CD1c-positive myeloid dendritic cell (primary cell): ENCODE measurements around the gene XNDC1N.

Experiments used
- DNase-seq: peaks from one replicate; pipeline ENCODE4 v3.0.0-alpha.2; 2016; ENCODE audit errors: extremely low spot score

The XNDC1N gene

DNA sequence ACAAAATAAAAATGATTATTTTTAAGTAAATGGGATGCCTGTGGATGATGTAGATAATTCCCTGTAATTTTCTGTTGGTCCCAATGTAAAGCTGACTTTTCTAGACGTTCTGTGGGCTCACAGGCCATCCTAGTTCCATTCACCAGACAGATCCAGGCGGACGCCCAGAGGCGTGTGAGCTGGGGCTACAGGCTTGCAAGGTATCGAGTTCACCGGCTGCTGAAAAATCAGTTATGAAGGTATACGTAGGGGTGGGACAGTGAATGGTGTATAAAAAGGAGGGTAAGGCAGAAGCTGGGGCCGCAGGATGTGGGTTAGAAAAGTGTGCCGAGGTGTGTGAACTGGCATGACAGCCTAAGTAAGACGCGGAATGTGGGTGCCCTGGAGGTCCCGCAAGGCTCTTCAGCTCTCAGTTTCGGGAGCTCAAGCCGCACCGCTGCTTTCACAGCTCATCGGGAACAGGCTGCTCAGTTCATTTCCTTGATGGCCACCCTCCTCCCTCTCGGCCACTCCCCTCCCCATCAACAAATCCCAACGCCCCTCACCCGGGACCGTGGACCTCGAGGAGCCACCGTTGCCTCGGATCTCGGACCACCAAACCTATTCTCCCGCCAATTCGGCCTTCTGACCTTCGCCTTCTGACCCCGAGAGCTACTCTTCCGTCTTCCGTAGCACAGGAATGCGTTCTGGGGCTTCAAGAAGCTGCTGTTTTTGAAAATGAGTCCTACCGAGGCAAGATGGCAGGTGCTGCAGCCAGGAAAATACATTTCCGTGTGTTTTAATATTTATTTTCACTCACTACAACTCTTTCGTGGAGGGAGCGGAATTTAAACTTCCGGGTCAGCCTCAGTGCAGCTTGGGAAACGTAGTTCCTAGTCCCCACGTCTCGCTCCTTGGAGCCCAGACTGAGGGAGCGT lies at the start of gene XNDC1N:
Gene XNDC1N (minus strand): TSS at position 775 of the 917 bp plus-strand sequence. CDS start 5,241 bp downstream, outside the sequence.
- DNase-seq: peak; percentile 90

- DNase-seq: peak; percentile 81
Observed at GRCh38 chr11:71977743-71978418, 49.5 kb upstream of the XNDC1N start.

DNA sequence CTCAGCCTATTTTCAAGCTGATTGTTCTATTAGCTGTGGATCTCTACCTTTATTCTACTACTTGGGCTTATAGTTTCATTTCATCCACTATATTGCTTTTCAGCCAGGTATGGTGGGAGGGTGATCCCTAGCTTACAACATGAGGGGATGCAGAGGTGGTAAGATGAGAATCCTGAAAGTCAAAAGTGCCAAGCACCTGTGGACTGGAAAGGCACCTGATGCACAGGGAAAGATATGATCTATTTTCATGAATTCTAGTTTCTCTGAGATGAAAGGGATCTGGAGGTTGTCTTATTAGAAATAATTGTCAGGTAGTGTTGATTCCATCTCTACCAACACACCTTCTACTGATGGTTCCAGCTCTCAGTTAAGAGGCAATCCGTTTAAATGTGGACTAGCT lies 48.7 kb upstream of the XNDC1N start:
- DNase-seq: no peak

DNA sequence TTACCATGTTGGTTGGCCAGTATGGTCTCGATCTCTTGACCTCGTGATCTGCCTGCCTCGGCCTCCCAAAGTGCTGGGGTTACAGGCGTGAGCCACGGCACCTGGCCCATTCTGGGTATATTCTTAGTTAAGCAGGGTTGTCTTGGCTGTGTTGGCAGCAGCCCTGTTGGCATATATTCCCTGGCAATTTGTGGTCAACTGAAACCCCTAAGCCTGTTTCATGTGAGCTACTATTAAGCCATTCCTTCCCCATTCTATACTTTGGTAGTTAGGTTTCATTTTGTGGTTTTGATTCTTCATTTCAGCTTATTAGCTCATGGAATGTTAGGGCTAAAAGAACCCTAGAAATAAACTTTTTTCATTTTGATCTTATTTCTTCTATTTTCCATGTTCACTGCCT lies 48.2 kb upstream of the XNDC1N start:
- no peak for DNase-seq

DNA sequence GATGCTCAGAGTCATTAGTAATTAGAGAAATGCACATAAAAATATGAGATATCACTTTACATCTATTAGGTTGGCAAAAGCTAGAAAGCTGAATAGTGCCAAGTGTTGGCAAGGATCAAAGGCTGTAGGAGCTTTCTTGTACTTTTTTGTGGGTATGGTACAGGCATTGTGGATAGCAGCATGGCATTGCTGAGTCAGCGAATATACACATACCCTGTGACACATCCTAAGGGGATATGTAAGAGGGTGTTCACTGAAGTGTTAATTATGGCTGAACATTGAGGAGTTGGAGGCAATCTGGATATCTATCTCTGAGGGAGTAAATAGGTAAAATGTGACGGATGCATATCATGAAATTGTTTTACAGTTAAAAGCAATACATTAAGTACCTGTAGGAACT lies 43.3 kb upstream of the XNDC1N start:
- DNase-seq: no peak

GRCh38 chr11:71964641-71965040 lies 36.2 kb upstream of the XNDC1N start:
- no peak for DNase-seq

DNA sequence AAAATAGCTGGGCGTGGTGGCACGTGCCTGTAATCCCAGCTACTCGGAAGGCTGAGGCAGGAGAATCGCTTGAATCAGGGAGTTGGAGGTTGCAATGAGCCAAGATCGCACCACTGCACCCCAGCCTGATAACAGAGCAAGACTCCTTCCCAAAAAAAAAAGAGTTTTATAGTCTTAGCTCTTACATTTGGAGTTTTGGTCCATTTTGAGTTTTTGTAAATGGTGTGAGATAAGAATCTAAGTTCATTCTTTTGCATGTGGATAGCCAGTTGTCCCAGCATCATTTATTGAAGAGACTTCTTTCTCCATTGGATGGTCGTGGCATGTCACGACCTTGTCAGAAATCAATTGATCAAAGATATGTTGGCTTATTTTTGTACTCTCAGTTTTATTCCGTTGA lies 35.1 kb upstream of the XNDC1N start:
- no peak for DNase-seq

GRCh38 chr11:71962428-71963038 lies 34.1 kb upstream of the XNDC1N start:
- peak; percentile 79 for DNase-seq

GRCh38 chr11:71955898-71956456 lies 27.6 kb upstream of the XNDC1N start:
- DNase-seq: no peak

DNA sequence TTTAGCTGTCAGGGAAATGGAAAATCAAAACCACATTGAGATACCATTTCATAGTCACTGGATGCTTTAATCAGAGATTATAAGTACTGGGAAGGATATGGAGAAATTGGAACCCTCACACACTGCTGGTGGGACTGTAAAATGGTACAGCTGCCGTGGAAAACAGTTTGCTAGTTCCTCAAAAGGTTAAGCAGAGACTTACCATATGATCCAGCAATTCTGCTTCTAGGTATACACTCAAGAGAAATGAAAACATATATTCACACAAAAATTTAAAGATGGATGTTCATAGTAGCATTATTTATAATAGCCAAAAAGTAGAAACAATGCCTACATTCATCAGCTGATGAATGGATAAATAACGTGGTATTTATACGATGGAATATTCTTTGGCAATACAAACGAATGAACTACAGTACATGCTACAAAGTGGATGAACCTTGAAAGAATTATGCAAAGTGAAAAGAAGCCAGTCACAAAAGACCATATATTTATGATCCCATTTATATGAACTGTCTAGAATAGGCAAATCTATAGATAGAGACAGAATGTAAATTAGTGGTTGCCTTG lies 23.4 kb upstream of the XNDC1N start:
- DNase-seq: no peak

DNA sequence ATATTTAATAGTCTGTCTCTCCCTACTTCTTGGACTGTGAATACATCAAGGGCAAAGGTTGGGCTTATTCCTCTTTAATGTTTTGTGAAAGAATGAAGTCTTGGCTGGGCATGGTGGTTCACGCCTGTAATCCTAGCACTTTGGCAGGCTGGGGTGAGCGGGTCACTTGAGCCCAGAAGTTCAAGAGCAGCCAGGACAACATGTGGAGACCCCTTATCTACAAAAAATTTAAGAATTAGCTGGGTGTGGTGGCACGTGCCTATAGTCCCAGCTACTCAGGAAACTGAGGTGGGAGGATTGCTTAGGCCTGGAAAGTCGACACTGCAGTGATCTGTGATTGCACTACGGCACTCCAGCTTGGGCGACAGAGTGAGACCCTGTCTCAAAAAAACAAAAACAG lies 20.6 kb upstream of the XNDC1N start:
- no peak for DNase-seq

- no peak for DNase-seq
Observed at GRCh38 chr11:71948314-71949027, 20.1 kb upstream of the XNDC1N start.

DNA sequence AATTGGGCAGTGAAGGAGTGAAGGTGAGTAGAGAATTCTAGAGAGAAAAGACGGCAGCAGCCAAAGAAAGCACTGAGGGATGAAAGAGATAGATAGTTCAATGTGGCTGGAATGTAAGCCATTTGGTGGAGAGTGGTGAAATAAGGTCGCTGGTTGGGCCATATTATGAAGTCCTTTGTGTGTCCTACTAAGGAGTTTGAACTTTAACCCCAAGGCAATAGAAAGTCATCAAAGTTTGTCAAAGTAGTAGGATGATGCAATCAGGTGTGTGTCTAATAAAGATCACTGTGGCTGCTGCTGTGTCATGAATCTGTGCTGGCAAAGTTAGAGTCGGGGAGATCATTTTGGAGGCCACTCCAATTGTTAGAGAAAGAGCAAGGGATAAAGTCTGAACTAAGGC lies 19.1 kb upstream of the XNDC1N start:
- DNase-seq: no peak

DNA sequence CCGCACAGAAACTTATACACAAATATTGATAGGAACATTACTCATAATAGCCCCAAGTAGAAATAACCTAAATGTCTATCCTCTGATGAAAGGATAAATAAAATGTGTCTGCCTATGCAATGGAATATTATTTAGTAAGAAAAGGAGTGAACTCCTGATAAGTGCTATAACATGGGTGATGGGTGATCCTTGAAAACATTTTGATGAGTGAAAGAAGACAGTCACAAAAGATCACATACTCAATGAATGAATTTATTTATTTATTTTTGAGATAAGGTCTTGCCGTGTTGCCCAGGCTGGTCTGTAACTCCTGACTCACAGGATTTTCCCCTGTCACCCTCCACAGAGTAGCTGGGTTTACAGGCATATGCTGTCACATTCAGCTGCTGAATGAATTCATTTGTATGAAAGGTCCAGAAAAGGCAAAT lies 17.8 kb upstream of the XNDC1N start:
- DNase-seq: no peak

GRCh38 chr11:71940561-71941219 lies 12.3 kb upstream of the XNDC1N start:
- DNase-seq: no peak

GRCh38 chr11:71937826-71938225 lies 9.4 kb upstream of the XNDC1N start:
- no peak for DNase-seq

DNA sequence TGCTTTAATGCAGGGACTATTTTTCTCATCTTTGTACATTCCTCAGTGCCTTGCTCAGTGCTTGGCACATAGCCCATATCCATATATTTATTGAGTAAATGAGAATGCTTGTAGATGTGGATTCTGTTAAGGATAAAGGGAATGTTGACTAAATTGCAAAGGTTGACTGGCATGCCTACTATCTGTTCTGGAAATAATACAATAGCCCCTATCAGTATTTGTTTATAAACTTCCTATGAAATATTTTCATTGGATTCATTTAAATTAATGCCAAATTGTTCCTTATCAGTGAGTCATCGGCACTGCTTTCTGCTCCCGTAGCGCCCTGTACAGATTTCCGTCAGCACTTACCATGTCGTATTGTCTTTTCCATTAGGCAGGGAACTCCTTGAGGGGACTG lies 8.4 kb upstream of the XNDC1N start:
- DNase-seq: no peak

DNA sequence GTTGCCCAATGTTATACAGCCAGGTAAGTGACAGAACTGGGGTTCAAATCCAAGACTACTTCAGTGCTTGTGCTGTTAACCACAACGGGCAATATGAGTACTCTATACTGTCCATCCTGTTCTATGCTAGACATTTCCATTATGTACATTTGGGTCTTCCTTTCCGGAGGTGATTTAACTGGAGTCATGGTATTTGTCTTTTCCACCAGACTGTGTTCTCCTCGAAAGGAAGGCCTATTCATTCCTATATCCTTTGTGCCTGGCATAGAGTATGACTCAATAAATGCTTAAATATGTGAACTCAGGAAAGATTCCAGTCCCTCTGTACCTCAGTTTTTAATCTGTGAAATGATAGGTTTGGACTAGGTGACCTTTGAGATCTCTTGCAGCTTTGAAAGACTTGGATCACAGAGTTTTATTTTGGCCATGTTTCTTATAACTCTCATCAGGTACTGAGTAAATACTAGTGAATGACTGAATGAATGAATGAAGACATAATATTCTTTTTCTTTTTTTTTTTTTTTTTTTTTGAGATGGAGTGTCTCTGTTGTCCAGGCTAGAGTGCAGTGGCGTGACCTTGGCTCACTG lies 7.0 kb upstream of the XNDC1N start:
- no peak for DNase-seq

DNA sequence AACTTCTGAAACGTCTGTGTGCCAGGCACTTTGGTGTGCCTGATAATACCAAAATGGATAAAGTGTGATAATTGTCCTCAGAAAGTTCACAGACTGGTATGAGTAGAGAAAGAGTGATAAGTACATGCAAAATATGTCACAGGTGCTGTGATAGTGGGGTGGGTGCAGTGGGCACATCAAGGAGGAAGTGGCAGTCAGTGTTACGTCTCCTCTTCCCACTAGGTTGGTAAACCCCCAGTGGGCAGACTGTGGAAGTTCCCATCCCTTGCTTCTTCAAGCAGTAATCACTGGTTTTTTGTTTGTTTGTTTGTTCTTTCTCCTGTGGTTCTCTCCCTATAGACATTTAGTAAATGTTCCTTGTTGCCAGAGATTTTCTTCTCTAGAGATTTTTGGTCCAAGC lies 5.8 kb upstream of the XNDC1N start:
- DNase-seq: peak; percentile 35
